Immature natural killer cell (primary cell): Measurements from ENCODE around the gene RDH11. TPM values are rescaled to one million over a fixed set of nuclear protein-coding genes. Genes with fewer than 3 reads are reported as not detected.

Experiments used
- DNase-seq, 3 donors: peaks; one replicate each; pipeline ENCODE4 v3.0.0; 2022; ENCODE audit warnings: mixed read lengths in 1 of 3
- H3K27ac Mint-ChIP-seq, 6 donors: one replicate each; pipeline ENCODE4 v1.8.0; 2020; ENCODE audit warnings: mixed read lengths in 6 of 6, mild to moderate bottlenecking in 5 of 6, inconsistent platforms in 4 of 6, moderate library complexity in 3 of 6
- H3K27me3 Mint-ChIP-seq, 3 donors: one replicate each; pipeline ENCODE4 v1.8.0; 2020 to 2021; ENCODE audit warnings: low read depth in 3 of 3, mild to moderate bottlenecking in 3 of 3, mixed read lengths in 3 of 3, moderate library complexity in 3 of 3, inconsistent platforms in 1 of 3
- H3K36me3 Mint-ChIP-seq, 3 donors: one replicate each; pipeline ENCODE4 v1.8.0; 2020; ENCODE audit warnings: mixed read lengths in 3 of 3, inconsistent platforms in 2 of 3, mild to moderate bottlenecking in 2 of 3
- H3K4me1 Mint-ChIP-seq, 2 donors: one replicate each; pipeline ENCODE4 v1.8.0; 2020; ENCODE audit warnings: inconsistent platforms in 2 of 2, mild to moderate bottlenecking in 2 of 2, mixed read lengths in 2 of 2, moderate library complexity in 1 of 2
- H3K4me3 Mint-ChIP-seq, 5 donors: one replicate each; pipeline ENCODE4 v1.8.0; 2020; ENCODE audit warnings: mild to moderate bottlenecking in 5 of 5, mixed read lengths in 5 of 5, inconsistent platforms in 3 of 5, moderate library complexity in 3 of 5
- H3K9me3 Mint-ChIP-seq, 6 donors: one replicate each; pipeline ENCODE4 v1.8.0; 2020; ENCODE audit warnings: mild to moderate bottlenecking in 6 of 6, mixed read lengths in 6 of 6, inconsistent platforms in 4 of 6, moderate library complexity in 3 of 6
- polyA plus RNA-seq, 3 donors: library from polyadenylated mRNA; unstranded; fragments of 300-500 nt; fragmentation: Illumina TruSeq; gene quantifications; one replicate each; pipeline ENCODE4 v1.2.3, GENCODE V29; 2021

Gene RDH11
- 100 to 1,000 TPM in 1 of 3 donors, 10 to 100 TPM in 2; 62.7 to 113 (median 76.1) TPM for polyA plus RNA-seq

- peak within 1 kb of the TSS; percentile 88 to 97 (median 89) for H3K4me3 Mint-ChIP-seq
- no peaks in the 10 kb centered on the region for H3K9me3 Mint-ChIP-seq
- peaks cover 0 to 3% (median 0%) of the 10 kb centered on the region in 3 donors for H3K27me3 Mint-ChIP-seq
- DNase-seq: peak; percentile 75 to 78 (median 76)
- H3K27ac Mint-ChIP-seq: peak within 1 kb of the TSS; percentile 87 to 96 (median 92)
- H3K36me3 Mint-ChIP-seq: peaks cover 0 to 17% (median 4%) of the 10 kb centered on the region in 3 donors
- peaks cover 18% of the 10 kb centered on the region in 2 donors for H3K4me1 Mint-ChIP-seq
These were observed at the start of gene RDH11 for GRCh38 chr14:67695394-67695949. Gene RDH11, minus strand, starts transcription at chr14:67695764. Its CDS starts 61 bp downstream, at chr14:67695703.

- peaks cover 13 to 31% (median 21%) of the 10 kb centered on the region in 3 donors for H3K36me3 Mint-ChIP-seq
- peaks cover 0 to 1% (median 0%) of the 10 kb centered on the region in 3 donors for H3K27me3 Mint-ChIP-seq
- peaks cover 0 to 5% of the 10 kb centered on the region in 2 donors for H3K4me1 Mint-ChIP-seq
- H3K4me3 Mint-ChIP-seq: no peak overlapping the region
- no peaks in the 10 kb centered on the region for H3K9me3 Mint-ChIP-seq
- DNase-seq: no peak
- H3K27ac Mint-ChIP-seq: no peak overlapping the region
These were observed 48.5 kb upstream of the RDH11 start for GRCh38 chr14:67744046-67744445.

- DNase-seq: no peak
- peaks cover 0 to 2% (median 1%) of the 10 kb centered on the region in 3 donors for H3K27me3 Mint-ChIP-seq
- H3K4me3 Mint-ChIP-seq: no peak overlapping the region
- H3K36me3 Mint-ChIP-seq: peaks cover 0 to 4% (median 4%) of the 10 kb centered on the region in 3 donors
- peaks cover 0 to 5% of the 10 kb centered on the region in 2 donors for H3K4me1 Mint-ChIP-seq
- H3K9me3 Mint-ChIP-seq: no peaks in the 10 kb centered on the region
- H3K27ac Mint-ChIP-seq: no peak overlapping the region
These were observed 43.4 kb upstream of the RDH11 start for GRCh38 chr14:67738740-67739504.

DNA sequence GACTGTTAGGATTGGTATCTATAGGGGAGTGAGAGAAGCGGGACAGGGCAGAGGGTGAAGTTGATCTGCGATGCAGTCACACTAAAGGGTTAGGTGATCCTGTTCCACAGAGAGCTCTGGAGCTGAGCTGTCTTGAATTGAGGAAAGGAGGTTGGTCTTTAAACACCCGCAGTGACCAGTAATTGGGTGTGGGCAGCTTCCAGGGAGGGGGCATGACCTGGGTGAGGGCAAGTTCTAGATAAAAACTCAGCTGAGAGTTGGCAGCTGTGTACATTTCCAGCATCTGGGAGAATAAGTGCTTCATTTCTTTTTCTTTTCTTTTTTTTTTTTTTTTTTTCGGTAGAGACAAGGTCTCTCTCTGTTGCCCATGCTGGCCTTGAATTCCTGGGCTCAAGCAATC, 41.2 kb upstream of the RDH11 start:
- no peaks in the 10 kb centered on the region for H3K9me3 Mint-ChIP-seq
- peaks cover 0 to 5% of the 10 kb centered on the region in 2 donors for H3K4me1 Mint-ChIP-seq
- peaks cover 0 to 4% (median 0%) of the 10 kb centered on the region in 3 donors for H3K36me3 Mint-ChIP-seq
- H3K4me3 Mint-ChIP-seq: no peak overlapping the region
- peaks cover 0 to 2% (median 0%) of the 10 kb centered on the region in 3 donors for H3K27me3 Mint-ChIP-seq
- DNase-seq: no peak
- no peak overlapping the region for H3K27ac Mint-ChIP-seq

GRCh38 chr14:67735336-67736147, 40.0 kb upstream of the RDH11 start:
- Mint-ChIP-seq H3K27ac (no peak overlapping the region), H3K36me3 (peaks cover 0 to 4% (median 0%) of the 10 kb centered on the region in 3 donors), H3K4me1 (peaks cover 0 to 5% of the 10 kb centered on the region in 2 donors), H3K4me3 (no peak overlapping the region), H3K9me3 (no peaks in the 10 kb centered on the region), H3K27me3 (peaks cover 0 to 3% (median 0%) of the 10 kb centered on the region in 3 donors)
- no peak for DNase-seq

DNA sequence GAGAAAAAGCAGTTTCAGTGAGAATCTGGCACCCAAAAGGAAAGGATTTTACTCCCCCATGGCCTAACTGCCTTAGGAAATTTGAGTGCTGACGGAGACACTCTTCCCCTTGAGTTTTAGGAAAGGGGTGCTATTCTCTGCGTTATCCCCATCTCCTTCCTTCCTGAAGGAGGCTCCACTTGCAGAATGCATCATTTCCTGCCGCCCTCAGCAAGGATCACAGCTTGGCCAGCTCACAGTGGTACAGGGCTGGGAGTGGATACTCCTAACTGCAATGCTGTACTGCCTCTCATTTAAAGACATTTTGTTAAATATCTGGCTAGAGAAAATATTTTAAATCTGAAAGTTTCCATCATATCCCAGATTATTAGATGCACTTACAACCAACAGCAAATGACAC, 39.1 kb upstream of the RDH11 start:
- Mint-ChIP-seq H3K9me3 (no peaks in the 10 kb centered on the region), H3K4me3 (no peak overlapping the region), H3K27me3 (peaks cover 0 to 3% (median 2%) of the 10 kb centered on the region in 3 donors), H3K4me1 (peaks cover 0 to 4% of the 10 kb centered on the region in 2 donors), H3K27ac (no peak overlapping the region), H3K36me3 (peaks cover 0 to 4% (median 3%) of the 10 kb centered on the region in 3 donors)
- DNase-seq: no peak

GRCh38 chr14:67733616-67734015, 38.1 kb upstream of the RDH11 start:
- H3K9me3 Mint-ChIP-seq: no peaks in the 10 kb centered on the region
- no peaks in the 10 kb centered on the region for H3K4me1 Mint-ChIP-seq
- H3K4me3 Mint-ChIP-seq: no peak overlapping the region
- no peak for DNase-seq
- H3K27me3 Mint-ChIP-seq: peaks cover 0 to 3% (median 2%) of the 10 kb centered on the region in 3 donors
- H3K36me3 Mint-ChIP-seq: peaks cover 0 to 8% (median 4%) of the 10 kb centered on the region in 3 donors
- no peak overlapping the region for H3K27ac Mint-ChIP-seq

- peaks cover 0 to 12% (median 0%) of the 10 kb centered on the region in 3 donors for H3K36me3 Mint-ChIP-seq
These were observed 33.7 kb upstream of the RDH11 start for GRCh38 chr14:67729072-67729885.

GRCh38 chr14:67728258-67728657, 32.7 kb upstream of the RDH11 start:
- DNase-seq: no peak

More at GRCh38 chr14:67729072-67729885, 33.7 kb upstream of the RDH11 start:
- H3K27me3 Mint-ChIP-seq: peaks cover 0 to 3% (median 3%) of the 10 kb centered on the region in 3 donors
- H3K4me1 Mint-ChIP-seq: no peaks in the 10 kb centered on the region
- H3K4me3 Mint-ChIP-seq: no peak overlapping the region
- no peaks in the 10 kb centered on the region for H3K9me3 Mint-ChIP-seq
- H3K27ac Mint-ChIP-seq: no peak overlapping the region
- DNase-seq: no peak

GRCh38 chr14:67727361-67727760, 31.8 kb upstream of the RDH11 start:
- H3K4me1 Mint-ChIP-seq: peaks cover 2 to 5% of the 10 kb centered on the region in 2 donors
- H3K4me3 Mint-ChIP-seq: no peak overlapping the region
- DNase-seq: no peak
- peaks cover 2 to 8% (median 6%) of the 10 kb centered on the region in 3 donors for H3K27me3 Mint-ChIP-seq
- peaks cover 0 to 12% (median 0%) of the 10 kb centered on the region in 3 donors for H3K36me3 Mint-ChIP-seq
- no peaks in the 10 kb centered on the region for H3K9me3 Mint-ChIP-seq
- no peak overlapping the region for H3K27ac Mint-ChIP-seq

More at GRCh38 chr14:67728258-67728657, 32.7 kb upstream of the RDH11 start:
- H3K36me3 Mint-ChIP-seq: peaks cover 0 to 12% (median 0%) of the 10 kb centered on the region in 3 donors
- no peaks in the 10 kb centered on the region for H3K4me1 Mint-ChIP-seq
- no peak overlapping the region for H3K4me3 Mint-ChIP-seq
- H3K27me3 Mint-ChIP-seq: peaks cover 1 to 4% (median 2%) of the 10 kb centered on the region in 3 donors
- H3K27ac Mint-ChIP-seq: no peak overlapping the region
- H3K9me3 Mint-ChIP-seq: no peaks in the 10 kb centered on the region

GRCh38 chr14:67725171-67725570, 29.6 kb upstream of the RDH11 start:
- Mint-ChIP-seq H3K27me3 (peaks cover 0 to 8% (median 8%) of the 10 kb centered on the region in 3 donors), H3K4me3 (no peak overlapping the region), H3K36me3 (peaks cover 0 to 12% (median 0%) of the 10 kb centered on the region in 3 donors), H3K9me3 (no peaks in the 10 kb centered on the region), H3K4me1 (peaks cover 2 to 6% of the 10 kb centered on the region in 2 donors), H3K27ac (no peak overlapping the region)
- DNase-seq: no peak

DNA sequence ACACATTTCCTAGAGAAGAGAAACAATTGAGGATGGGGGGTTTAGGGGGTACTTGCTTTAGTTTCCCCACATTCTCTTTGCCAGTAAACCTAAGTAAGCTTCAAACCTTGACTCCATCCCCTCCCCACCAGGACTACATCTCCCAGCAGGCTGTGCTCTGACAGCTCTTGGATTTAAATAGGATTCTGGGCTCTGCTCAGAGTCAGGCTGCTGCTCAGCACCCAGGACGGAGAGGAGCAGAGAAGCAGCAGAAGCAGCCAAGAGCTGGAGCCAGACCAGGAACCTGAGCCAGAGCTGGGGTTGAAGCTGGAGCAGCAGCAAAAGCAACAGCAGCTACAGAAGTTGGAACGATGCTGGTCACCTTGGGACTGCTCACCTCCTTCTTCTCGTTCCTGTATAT, 26.7 kb upstream of the RDH11 start:
- Mint-ChIP-seq H3K9me3 (no peaks in the 10 kb centered on the region), H3K4me3 (no peak overlapping the region), H3K36me3 (no peaks in the 10 kb centered on the region), H3K27me3 (peaks cover 3 to 11% (median 6%) of the 10 kb centered on the region in 3 donors), H3K27ac (no peak overlapping the region), H3K4me1 (peaks cover 2 to 6% of the 10 kb centered on the region in 2 donors)
- DNase-seq: no peak

DNA sequence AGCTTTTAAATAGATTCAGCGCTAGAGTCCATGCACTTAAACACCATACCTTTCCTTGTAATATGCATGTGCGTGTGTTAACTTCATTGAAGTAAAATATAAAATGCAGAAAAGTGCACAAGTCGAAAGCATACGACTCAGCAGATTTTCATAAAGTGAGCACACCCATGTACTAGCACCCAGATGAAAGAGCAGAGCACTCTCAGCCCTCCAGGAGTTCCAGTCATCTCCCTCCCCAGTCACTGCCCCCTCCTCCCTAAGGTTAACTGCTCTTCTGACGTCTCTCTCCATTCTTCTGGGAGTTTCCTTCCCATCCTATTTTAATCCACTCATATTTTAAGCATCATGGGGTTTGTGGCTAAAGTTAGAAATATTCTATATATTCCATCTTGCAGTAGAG, 26.3 kb upstream of the RDH11 start:
- DNase-seq: no peak
- Mint-ChIP-seq H3K36me3 (no peaks in the 10 kb centered on the region), H3K27ac (no peak overlapping the region), H3K4me3 (no peak overlapping the region), H3K4me1 (peaks cover 2 to 6% of the 10 kb centered on the region in 2 donors), H3K27me3 (peaks cover 3 to 11% (median 6%) of the 10 kb centered on the region in 3 donors), H3K9me3 (no peaks in the 10 kb centered on the region)
